GM10266 (cell line): ENCODE measurements around the gene FAXDC2.

Experiments
- DNase-seq: peaks from one replicate; pipeline ENCODE4 v3.0.0; 2012; ENCODE audit errors: extremely low spot score
- CTCF ChIP-seq: IDR thresholded peaks from 2 replicates; pipeline ENCODE4 v1.5.1; 2012; ENCODE audit warnings: mild to moderate bottlenecking, low read depth; ENCODE audit not compliant: control insufficient read depth, insufficient read depth; ENCODE audit errors: missing control alignments

Gene FAXDC2

GRCh38 chr5:154849264-154849785 is 1.1 kb downstream of the FAXDC2 start:
- DNase-seq = no peak
- TF ChIP-seq CTCF = no peak

- no peak for DNase-seq
These were observed 5.6 kb downstream of the FAXDC2 start for GRCh38 chr5:154844809-154845208.

GRCh38 chr5:154842689-154843530 is 7.5 kb downstream of the FAXDC2 start:
- TF ChIP-seq CTCF = no peak
- DNase-seq = no peak

More at GRCh38 chr5:154844809-154845208, 5.6 kb downstream of the FAXDC2 start:
- TF ChIP-seq CTCF = no peak

- no peak for DNase-seq
- no peak for TF ChIP-seq CTCF
These were observed 9.1 kb downstream of the FAXDC2 start for GRCh38 chr5:154841273-154841661.

GRCh38 chr5:154840435-154841272 is 9.7 kb downstream of the FAXDC2 start:
- no peak for TF ChIP-seq CTCF
- no peak for DNase-seq

GRCh38 chr5:154837009-154837901 is 13.1 kb downstream of the FAXDC2 start:
- no peak for DNase-seq
- TF ChIP-seq CTCF = no peak
